HepG2 (cell line): ENCODE results near the gene ADRM1. TPM values are rescaled to one million over a fixed set of nuclear protein-coding genes. Genes with fewer than 3 reads are reported as not detected.

ENCODE experiments used
- AFF4 ChIP-seq: sonication (generic); formaldehyde crosslinking; IDR thresholded peaks from 2 replicates; pipeline ENCODE4 v1.4.0; 2020; ENCODE audit warnings: missing genetic modification reagents
- ATF2 ChIP-seq: sonication (generic); formaldehyde crosslinking; IDR thresholded peaks from 2 replicates; pipeline ENCODE4 v1.4.0; 2020; ENCODE audit warnings: missing genetic modification reagents
- CHD2 ChIP-seq: IDR thresholded peaks from 2 replicates; pipeline ENCODE4 v1.6.1; 2011; ENCODE audit warnings: low read depth, low read length, improper control_type of control experiment
- MTERF4 ChIP-seq: sonication (generic); formaldehyde crosslinking; IDR thresholded peaks from 2 replicates; pipeline ENCODE4 v1.8.0; 2023; ENCODE audit warnings: mild to moderate bottlenecking, missing genetic modification reagents
- MYNN ChIP-seq: sonication (generic); formaldehyde crosslinking; IDR thresholded peaks from 2 replicates; pipeline ENCODE4 v1.4.0; 2020; ENCODE audit warnings: mild to moderate bottlenecking, low read depth, missing genetic modification reagents
- NCOA2 ChIP-seq: sonication (generic); formaldehyde crosslinking; IDR thresholded peaks from 2 replicates; pipeline ENCODE4 v1.8.0; 2022; ENCODE audit warnings: inconsistent platforms
- NFE2L1 ChIP-seq: sonication (generic); formaldehyde crosslinking; IDR thresholded peaks from 2 replicates; pipeline ENCODE4 v1.4.0; 2020; ENCODE audit warnings: missing genetic modification reagents, mild to moderate bottlenecking, borderline replicate concordance
- NR2F1 ChIP-seq, 2 experiments: fragments of 450-650 bp in 1 of 2; formaldehyde crosslinking in 1 of 2; IDR thresholded peaks; 2 replicates each; pipeline versions ENCODE4 v1.5.0 to v1.6.1; 2016 to 2020; ENCODE audit warnings: mild to moderate bottlenecking in 1 of 2, missing compliant biosample characterization in 1 of 2, missing genetic modification reagents in 1 of 2, moderate library complexity in 1 of 2
- SIX4 ChIP-seq: sonication (generic); formaldehyde crosslinking; IDR thresholded peaks from 2 replicates; pipeline ENCODE4 v1.4.0; 2020; ENCODE audit warnings: missing genetic modification reagents
- SMAD3 ChIP-seq: sonication (generic); formaldehyde crosslinking; IDR thresholded peaks from 2 replicates; pipeline ENCODE4 v1.4.0; 2020; ENCODE audit warnings: missing genetic modification reagents
- SP4 ChIP-seq: sonication (generic); formaldehyde crosslinking; IDR thresholded peaks from 2 replicates; pipeline ENCODE4 v1.8.1; 2023; ENCODE audit warnings: mild to moderate bottlenecking, missing genetic modification reagents
- SRF ChIP-seq: IDR thresholded peaks from 2 replicates; pipeline ENCODE4 v1.6.1; 2011; ENCODE audit warnings: mild to moderate bottlenecking, low read depth, low read length, moderate library complexity
- SRSF9 ChIP-seq: fragments of 200-400 bp; formaldehyde crosslinking; IDR thresholded peaks from 2 replicates; pipeline ENCODE4 v1.6.1; 2018; ENCODE audit warnings: borderline replicate concordance, mild to moderate bottlenecking, low read depth, low read length; ENCODE audit not compliant: insufficient read depth, poor library complexity, severe bottlenecking
- XRCC5 ChIP-seq: fragments of 200-400 bp; formaldehyde crosslinking; optimal IDR thresholded peaks from 2 replicates; pipeline ENCODE3; 2017; ENCODE audit warnings: mild to moderate bottlenecking, low read length
- ZFY ChIP-seq: sonication (generic); formaldehyde crosslinking; IDR thresholded peaks from 2 replicates; pipeline ENCODE4 v1.4.0; 2020; ENCODE audit warnings: missing genetic modification reagents
- ZNF274 ChIP-seq: sonication (generic); formaldehyde crosslinking; IDR thresholded peaks from 2 replicates; pipeline ENCODE4 v1.5.1; 2020; ENCODE audit warnings: mild to moderate bottlenecking, missing genetic modification reagents
- ZNF3 ChIP-seq: IDR thresholded peaks from 2 replicates; pipeline ENCODE4 v1.7.0; 2017; ENCODE audit warnings: inconsistent platforms
- ZNF343 ChIP-seq: sonication (generic); formaldehyde crosslinking; IDR thresholded peaks from 2 replicates; pipeline ENCODE4 v1.4.0; 2020; ENCODE audit warnings: mild to moderate bottlenecking, missing genetic modification reagents
- ZNF446 ChIP-seq: sonication (generic); formaldehyde crosslinking; IDR thresholded peaks from 2 replicates; pipeline ENCODE4 v1.5.0; 2020; ENCODE audit warnings: mild to moderate bottlenecking, missing genetic modification reagents
- ZNF468 ChIP-seq: sonication (generic); formaldehyde crosslinking; IDR thresholded peaks from 2 replicates; pipeline ENCODE4 v1.8.0; 2022; ENCODE audit warnings: mild to moderate bottlenecking, moderate library complexity, missing genetic modification reagents
- ZNF616 ChIP-seq: sonication (generic); formaldehyde crosslinking; IDR thresholded peaks from 2 replicates; pipeline ENCODE4 v1.5.0; 2020; ENCODE audit warnings: low read depth, mild to moderate bottlenecking, missing genetic modification reagents
- ZNF747 ChIP-seq: sonication (generic); formaldehyde crosslinking; IDR thresholded peaks from 2 replicates; pipeline ENCODE4 v1.8.1; 2023; ENCODE audit warnings: missing genetic modification reagents, mild to moderate bottlenecking, borderline replicate concordance
- ZSCAN29 ChIP-seq: sonication (generic); formaldehyde crosslinking; conservative IDR thresholded peaks from 2 replicates; pipeline ENCODE4 v1.4.0; 2020; ENCODE audit warnings: mild to moderate bottlenecking, missing genetic modification reagents
- polyA plus RNA-seq, 8 experiments: library from polyadenylated mRNA; depleted of rRNA in 3 of 8; stranded (reverse) in 7 of 8; unstranded in 1 of 8; fragments of >200 nt; fragmentation: Illumina TruSeq in 4 of 8; extraction: Trizol in 4 of 8; gene quantifications; 2 replicates each; pipeline versions ENCODE4 v1.2.1 to v1.2.3, GENCODE V29; 2011 to 2016; ENCODE audit warnings: low read depth in 4 of 8, missing spikeins in 1 of 8, mixed read lengths in 1 of 8; ENCODE audit not compliant: insufficient read depth in 1 of 8
- total RNA-seq, 5 experiments: library from RNA; depleted of rRNA; stranded (reverse); fragments of >200 nt; fragmentation: Illumina TruSeq; extraction: Trizol; gene quantifications; 2 replicates each; pipeline ENCODE4 v1.2.3, GENCODE V29; 2016; ENCODE audit warnings: low read depth in 1 of 5

ADRM1 gene
- total and polyA plus RNA-seq, 2 of the 13 experiments (the other 11 are each of a cell fraction or from before 2014, with no cell fraction given) = 92.9 to 154 TPM

GRCh38 chr20:62304331-62305148 is 1.7 kb downstream of the ADRM1 start (continued):
- TF ChIP-seq ATF2 (CRISPR knock-in tag) = peak; percentile 45; the same call in 1 of the 2 replicates
- TF ChIP-seq CHD2 = 0 out of 2 replicates have a peak, but pooled peaks have one; percentile 6
- no peak for TF ChIP-seq ZSCAN29 (CRISPR knock-in tag)
- peak; percentile 66 for TF ChIP-seq MTERF4 (CRISPR knock-in tag)
- 0 out of 2 replicates have a peak, but pooled peaks have one; percentile 23 for TF ChIP-seq SP4
- no peak for TF ChIP-seq ZNF616 (CRISPR knock-in tag)
- 0 out of 2 replicates have a peak, but pooled peaks have one; percentile 4 for TF ChIP-seq ZNF446 (CRISPR knock-in tag)
- TF ChIP-seq MYNN (CRISPR knock-in tag) = 0 out of 2 replicates have a peak, but pooled peaks have one; percentile 49
- 0 out of 2 replicates have a peak, but pooled peaks have one; percentile 23 for TF ChIP-seq AFF4 (CRISPR knock-in tag)
- 0 out of 2 replicates have a peak, but pooled peaks have one; percentile 31 for TF ChIP-seq ZNF468 (CRISPR knock-in tag)
- TF ChIP-seq NFE2L1 (CRISPR knock-in tag) = peak; percentile 55; the same call in 1 of the 2 replicates
- TF ChIP-seq SRF = no peak
- no peak for TF ChIP-seq ZNF343
- TF ChIP-seq ZFY = no peak
- TF ChIP-seq SIX4 (CRISPR knock-in tag) = no peak
- TF ChIP-seq NR2F1 (CRISPR knock-in tag; IDR thresholded peaks at IDR 0.05) = no peak
- TF ChIP-seq ZNF747 (CRISPR knock-in tag) = no peak
- TF ChIP-seq ZNF274 (CRISPR knock-in tag) = peak; percentile 22; the same call in 1 of the 2 replicates
- TF ChIP-seq NCOA2 (CRISPR knock-in tag) = peak; percentile 6; the same call in 1 of the 2 replicates
- TF ChIP-seq SRSF9 = no peak
- TF ChIP-seq XRCC5 = no peak
- no peak for TF ChIP-seq ZNF3 (CRISPR knock-in tag)
- no peak for TF ChIP-seq SMAD3
